GM13977 (cell line): ENCODE data around the gene RRP1.

Source experiments
- DNase-seq: peaks from one replicate; pipeline ENCODE4 v3.0.0; 2012; ENCODE audit warnings: low spot score
- CTCF ChIP-seq: IDR thresholded peaks from 2 replicates; pipeline ENCODE4 v1.5.1; 2012; ENCODE audit warnings: mild to moderate bottlenecking, control low read depth; ENCODE audit not compliant: insufficient read depth; ENCODE audit errors: extremely low read depth, missing control alignments
- in situ Hi-C: fragments of 300-500 bp; cut with MboI; formaldehyde crosslinking; loops from one replicate; pipeline ENCODE4 v1.12.0; 2022; ENCODE audit warnings: low sequenced_read_pairs, low pct_unique_long_range_greater_than_20kb, mixed read lengths, inconsistent platforms; ENCODE audit not compliant: unreplicated experiment

RRP1 gene

GRCh38 chr21:43808832-43809251 is 19.5 kb downstream of the RRP1 start:
- TF ChIP-seq CTCF, result no peak
- in situ Hi-C loops, result no loop called here
- DNase-seq, result no peak

GRCh38 chr21:43809346-43809799 is 20.0 kb downstream of the RRP1 start:
- in situ Hi-C loops, result no loop called here

GRCh38 chr21:43809853-43810504 is 20.6 kb downstream of the RRP1 start:
- in situ Hi-C loops, result no loop called here
- no peak for DNase-seq
- TF ChIP-seq CTCF, result no peak

More at GRCh38 chr21:43809346-43809799, 20.0 kb downstream of the RRP1 start:
- DNase-seq, result no peak
- no peak for TF ChIP-seq CTCF

- in situ Hi-C loops, result no loop called here
- peak; percentile 98 for TF ChIP-seq CTCF
- DNase-seq, result peak; percentile 97
These were observed 21.3 kb downstream of the RRP1 start for GRCh38 chr21:43810505-43811261.

- TF ChIP-seq CTCF, result no peak
- in situ Hi-C loops, result no loop called here
- no peak for DNase-seq
These were observed 22.1 kb downstream of the RRP1 start for GRCh38 chr21:43811262-43812105.

- no peak for TF ChIP-seq CTCF
- DNase-seq, result no peak
- in situ Hi-C loops, result no loop called here
These were observed 22.9 kb downstream of the RRP1 start for GRCh38 chr21:43812139-43812821.
